ENCODE results near the gene MXD3.

DNA sequence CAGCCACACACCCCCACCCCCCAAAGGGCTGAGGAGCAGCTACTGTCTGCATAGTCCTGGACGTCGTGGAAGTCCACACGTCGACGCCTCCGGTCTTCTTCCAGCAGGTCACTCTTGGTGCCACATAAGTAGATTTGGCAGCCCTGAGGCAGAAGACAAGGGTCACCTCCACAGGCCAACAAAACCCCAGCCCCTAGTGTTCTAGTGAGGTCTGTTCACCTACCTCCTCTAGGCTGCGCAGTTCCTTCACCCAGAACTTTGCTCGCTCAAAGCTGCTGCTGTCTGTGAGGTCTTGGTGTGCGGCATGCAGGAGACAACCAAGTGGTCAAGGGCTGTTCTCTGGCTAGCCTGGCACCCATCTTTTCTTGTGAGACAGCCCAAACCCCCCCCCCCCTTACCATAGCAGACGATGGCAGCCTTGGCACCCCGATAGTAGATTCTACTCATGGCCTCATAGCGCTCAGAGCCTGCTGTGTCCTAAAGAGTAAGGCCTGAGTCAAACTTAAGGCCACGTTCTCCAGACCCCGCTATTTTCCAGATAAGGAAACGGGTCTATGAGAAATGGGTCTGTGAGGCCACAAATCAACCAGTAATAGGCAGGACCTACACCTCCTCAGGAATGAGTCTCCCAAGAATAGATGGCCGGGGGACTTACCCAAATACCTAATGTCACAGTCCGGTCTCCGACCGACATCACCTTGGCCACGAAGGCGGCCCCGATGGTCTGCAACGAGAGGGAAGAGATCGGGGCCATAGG lies 9.2 kb downstream of the MXD3 start:
- TF ChIP-seq, protein P1, sequence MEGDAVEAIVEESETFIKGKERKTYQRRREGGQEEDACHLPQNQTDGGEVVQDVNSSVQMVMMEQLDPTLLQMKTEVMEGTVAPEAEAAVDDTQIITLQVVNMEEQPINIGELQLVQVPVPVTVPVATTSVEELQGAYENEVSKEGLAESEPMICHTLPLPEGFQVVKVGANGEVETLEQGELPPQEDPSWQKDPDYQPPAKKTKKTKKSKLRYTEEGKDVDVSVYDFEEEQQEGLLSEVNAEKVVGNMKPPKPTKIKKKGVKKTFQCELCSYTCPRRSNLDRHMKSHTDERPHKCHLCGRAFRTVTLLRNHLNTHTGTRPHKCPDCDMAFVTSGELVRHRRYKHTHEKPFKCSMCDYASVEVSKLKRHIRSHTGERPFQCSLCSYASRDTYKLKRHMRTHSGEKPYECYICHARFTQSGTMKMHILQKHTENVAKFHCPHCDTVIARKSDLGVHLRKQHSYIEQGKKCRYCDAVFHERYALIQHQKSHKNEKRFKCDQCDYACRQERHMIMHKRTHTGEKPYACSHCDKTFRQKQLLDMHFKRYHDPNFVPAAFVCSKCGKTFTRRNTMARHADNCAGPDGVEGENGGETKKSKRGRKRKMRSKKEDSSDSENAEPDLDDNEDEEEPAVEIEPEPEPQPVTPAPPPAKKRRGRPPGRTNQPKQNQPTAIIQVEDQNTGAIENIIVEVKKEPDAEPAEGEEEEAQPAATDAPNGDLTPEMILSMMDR (IDR thresholded peaks at IDR 0.05), result no peak
- no peak for TF ChIP-seq EZH2 (IDR thresholded peaks at IDR 0.05; ENCODE audit: borderline replicate concordance, insufficient read depth, low read depth, low read length, poor library complexity, severe bottlenecking)

Measured in B cell (primary cell).